ENCODE measurements around the gene EPHB1.

EPHB1 gene

DNA sequence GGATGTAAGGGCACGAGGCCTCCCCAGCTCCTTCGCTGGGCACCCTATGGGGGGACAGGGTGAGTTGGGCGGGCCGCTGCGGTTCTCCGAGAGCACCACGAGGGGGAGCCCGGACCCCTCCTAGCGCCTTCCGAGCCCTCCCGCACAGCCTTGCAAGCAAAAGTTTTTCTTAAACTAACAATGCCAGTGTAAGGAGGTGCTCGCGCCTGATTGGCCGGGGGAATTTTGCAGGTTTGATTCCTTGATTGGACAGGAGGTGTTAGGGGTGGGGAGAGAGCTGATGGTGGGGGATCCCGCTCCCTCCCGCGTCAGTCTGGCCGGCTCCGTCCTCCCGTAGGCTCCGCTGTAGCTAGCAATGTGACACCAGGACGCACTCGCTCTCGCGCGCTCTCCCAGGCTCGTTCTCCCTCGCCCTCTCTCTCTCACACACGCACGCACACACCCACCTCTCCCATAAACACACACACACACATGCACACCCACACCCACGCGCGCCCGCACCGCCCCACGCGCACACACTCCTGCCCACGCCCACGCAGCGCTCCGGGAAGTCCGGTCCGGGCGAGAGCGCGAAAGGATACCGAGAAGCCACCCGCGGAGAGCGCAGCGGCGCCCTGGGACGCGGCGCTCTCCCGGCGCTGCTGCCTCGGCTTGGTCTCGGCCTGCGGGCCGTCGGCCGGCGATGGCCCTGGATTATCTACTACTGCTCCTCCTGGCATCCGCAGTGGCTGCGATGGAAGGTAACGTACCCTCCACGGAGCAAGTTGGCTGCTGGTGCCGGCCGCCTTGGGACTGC, at the start of gene EPHB1:
Gene EPHB1, plus strand, starts transcription at position 311 of the 796 bp plus-strand sequence.
- peak within 1 kb of the TSS; percentile 81 for H3K27ac Mint-ChIP-seq
- peaks cover 12 to 33% of the 10 kb centered on the region in 2 donors for H3K4me1 Mint-ChIP-seq
- DNase-seq (peak; percentile 71), ATAC-seq (replicated peaks) (peak; percentile 84 to 87)
- peaks cover 45 to 68% of the 10 kb centered on the region in 2 donors for H3K27me3 Mint-ChIP-seq
- H3K9me3 Mint-ChIP-seq = no peaks in the 10 kb centered on the region
- peak within 1 kb of the TSS; percentile 89 to 90 for H3K4me3 Mint-ChIP-seq
- no peaks in the 10 kb centered on the region for H3K36me3 Mint-ChIP-seq

DNA sequence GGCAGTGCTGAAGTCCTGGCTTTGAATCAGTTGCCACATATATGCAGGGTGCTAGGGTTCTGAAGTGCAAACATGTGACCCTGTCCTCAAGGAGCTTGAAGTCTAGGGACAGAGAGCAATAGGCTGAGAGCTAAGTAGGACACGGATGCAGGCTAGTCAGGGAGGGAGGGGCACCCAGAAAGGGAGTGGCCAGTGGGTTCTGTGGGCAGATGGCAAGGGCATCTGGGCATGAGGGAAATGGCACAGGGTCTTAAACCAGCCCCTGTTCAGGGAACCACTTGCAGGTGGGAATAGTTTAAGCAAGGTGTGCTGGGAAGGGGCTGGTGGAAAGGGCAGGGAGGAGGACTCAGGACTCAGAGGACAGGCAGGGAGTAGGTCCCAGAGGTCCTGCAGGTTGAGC, 46.4 kb upstream of the EPHB1 start:
- H3K9me3 Mint-ChIP-seq = peaks cover 0 to 2% of the 10 kb centered on the region in 2 donors
- H3K27me3 Mint-ChIP-seq = peaks cover 6 to 14% of the 10 kb centered on the region in 2 donors

GRCh38 chr3:134749174-134749573, 45.9 kb upstream of the EPHB1 start:
- Mint-ChIP-seq H3K4me1 (no peaks in the 10 kb centered on the region), H3K36me3 (no peaks in the 10 kb centered on the region), H3K9me3 (peaks cover 0 to 2% of the 10 kb centered on the region in 2 donors), H3K4me3 (no peak overlapping the region), H3K27ac (no peak overlapping the region), H3K27me3 (peaks cover 6 to 14% of the 10 kb centered on the region in 2 donors)
- DNase-seq = no peak
- ATAC-seq (replicated peaks) = no peak

More for the DNA sequence above, 46.4 kb upstream of the EPHB1 start:
- no peaks in the 10 kb centered on the region for H3K36me3 Mint-ChIP-seq
- ATAC-seq (replicated peaks) = no peak
- H3K4me1 Mint-ChIP-seq = no peaks in the 10 kb centered on the region
- no peak overlapping the region for H3K27ac Mint-ChIP-seq
- no peak for DNase-seq
- no peak overlapping the region for H3K4me3 Mint-ChIP-seq

DNA sequence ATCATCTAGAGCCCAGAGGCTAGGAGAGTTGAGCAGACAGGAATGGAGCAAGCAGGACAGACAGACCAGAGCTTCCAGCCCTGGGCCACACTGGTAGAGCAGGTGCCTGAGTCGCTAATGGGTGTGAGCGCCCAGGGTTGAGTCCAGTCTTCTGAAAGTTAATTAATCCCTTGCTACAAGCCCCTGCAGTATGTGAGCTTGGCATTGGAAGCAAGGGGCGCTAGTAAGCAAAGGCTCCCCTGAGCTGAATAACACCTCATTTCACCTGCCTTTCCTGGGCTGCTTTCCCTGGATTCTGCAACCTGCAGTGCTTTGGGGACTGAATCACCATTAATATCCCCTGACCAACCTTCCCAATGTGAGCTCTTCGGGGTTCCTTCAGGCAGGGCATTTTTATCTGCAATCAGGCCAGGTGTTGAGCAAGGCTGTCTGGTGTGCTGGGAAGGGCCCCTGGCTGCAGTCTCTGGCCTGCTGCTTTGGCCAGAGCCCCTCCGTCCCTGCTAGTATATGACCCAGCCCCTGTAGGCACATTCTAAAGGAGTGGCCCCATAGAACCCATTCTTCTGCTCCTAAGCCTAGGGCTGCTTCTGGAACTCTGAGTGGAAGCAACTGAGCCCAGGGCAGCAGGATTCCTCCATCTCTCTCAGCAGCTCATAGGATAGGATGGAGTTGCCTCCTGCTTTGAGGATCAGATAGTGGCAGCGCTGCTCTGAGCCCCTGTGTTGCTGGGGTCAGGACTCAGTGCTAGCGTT, 45.1 kb upstream of the EPHB1 start:
- ATAC-seq (replicated peaks) = no peak

DNA sequence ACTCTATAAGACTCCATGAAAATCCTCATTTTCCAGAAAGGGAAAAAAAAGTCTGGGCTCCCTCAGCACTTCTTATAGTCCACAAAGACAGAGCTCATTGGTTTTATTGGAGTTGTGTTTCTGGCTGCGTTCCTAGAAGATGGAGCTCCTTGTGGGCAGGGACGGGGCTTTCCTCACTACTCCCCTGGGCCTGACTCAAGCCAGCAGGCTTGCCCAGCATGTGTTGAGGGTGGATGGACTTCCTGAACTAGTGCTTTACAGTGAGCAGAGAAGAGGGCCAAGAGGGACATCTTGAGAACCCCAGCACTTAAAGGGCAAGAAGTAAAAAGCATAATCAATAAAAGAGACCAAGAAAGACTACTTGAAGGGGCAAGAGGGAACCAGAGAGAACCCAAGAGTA, 43.2 kb upstream of the EPHB1 start:
- ATAC-seq (replicated peaks) = no peak
- Mint-ChIP-seq H3K4me3 (no peak overlapping the region), H3K27me3 (peaks cover 6 to 14% of the 10 kb centered on the region in 2 donors), H3K4me1 (no peaks in the 10 kb centered on the region), H3K36me3 (no peaks in the 10 kb centered on the region), H3K9me3 (no peaks in the 10 kb centered on the region), H3K27ac (no peak overlapping the region)
- DNase-seq = no peak

More for the DNA sequence above, 45.1 kb upstream of the EPHB1 start:
- H3K36me3 Mint-ChIP-seq = no peaks in the 10 kb centered on the region
- no peaks in the 10 kb centered on the region for H3K4me1 Mint-ChIP-seq
- H3K9me3 Mint-ChIP-seq = peaks cover 0 to 2% of the 10 kb centered on the region in 2 donors
- no peak overlapping the region for H3K4me3 Mint-ChIP-seq
- H3K27ac Mint-ChIP-seq = no peak overlapping the region
- H3K27me3 Mint-ChIP-seq = peaks cover 6 to 14% of the 10 kb centered on the region in 2 donors
- DNase-seq = no peak

DNA sequence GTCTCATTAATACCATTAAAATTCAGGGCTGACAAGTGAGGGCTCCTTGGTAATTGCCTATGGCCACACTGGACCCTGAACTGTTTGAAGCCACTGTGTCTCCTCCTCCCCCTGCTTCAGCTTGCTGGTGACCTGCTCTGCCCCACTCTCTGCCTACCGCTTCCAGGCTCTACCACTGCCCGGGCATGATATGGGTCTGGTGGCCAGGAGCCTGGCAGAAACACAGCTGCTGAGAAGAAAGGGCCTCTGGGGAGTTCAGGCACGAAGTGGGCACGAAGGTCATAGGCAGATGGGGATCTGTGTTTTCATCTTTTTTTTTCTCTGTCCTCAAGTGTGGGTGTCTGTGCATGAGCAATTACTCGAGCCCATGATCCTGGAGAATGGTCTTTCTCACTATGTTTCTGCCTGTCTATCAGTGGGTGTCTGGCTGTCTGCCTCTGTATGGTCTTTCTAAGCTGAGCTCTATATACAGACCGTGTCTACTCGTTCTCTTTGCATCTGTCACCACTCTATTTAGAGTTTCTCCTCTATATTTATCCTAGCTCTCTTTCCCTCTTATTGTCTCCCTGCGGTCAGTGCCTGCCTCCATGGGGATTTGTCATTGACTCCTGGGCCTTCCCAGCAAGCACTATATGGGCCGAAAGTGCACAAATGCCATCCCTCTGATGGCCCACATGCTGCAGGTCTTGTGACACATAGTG, 42.1 kb upstream of the EPHB1 start:
- Mint-ChIP-seq H3K9me3 (no peaks in the 10 kb centered on the region), H3K4me1 (no peaks in the 10 kb centered on the region), H3K27ac (no peak overlapping the region), H3K36me3 (no peaks in the 10 kb centered on the region), H3K27me3 (peaks cover 6 to 14% of the 10 kb centered on the region in 2 donors), H3K4me3 (no peak overlapping the region)
- DNase-seq = no peak
- ATAC-seq (replicated peaks) = no peak

DNA sequence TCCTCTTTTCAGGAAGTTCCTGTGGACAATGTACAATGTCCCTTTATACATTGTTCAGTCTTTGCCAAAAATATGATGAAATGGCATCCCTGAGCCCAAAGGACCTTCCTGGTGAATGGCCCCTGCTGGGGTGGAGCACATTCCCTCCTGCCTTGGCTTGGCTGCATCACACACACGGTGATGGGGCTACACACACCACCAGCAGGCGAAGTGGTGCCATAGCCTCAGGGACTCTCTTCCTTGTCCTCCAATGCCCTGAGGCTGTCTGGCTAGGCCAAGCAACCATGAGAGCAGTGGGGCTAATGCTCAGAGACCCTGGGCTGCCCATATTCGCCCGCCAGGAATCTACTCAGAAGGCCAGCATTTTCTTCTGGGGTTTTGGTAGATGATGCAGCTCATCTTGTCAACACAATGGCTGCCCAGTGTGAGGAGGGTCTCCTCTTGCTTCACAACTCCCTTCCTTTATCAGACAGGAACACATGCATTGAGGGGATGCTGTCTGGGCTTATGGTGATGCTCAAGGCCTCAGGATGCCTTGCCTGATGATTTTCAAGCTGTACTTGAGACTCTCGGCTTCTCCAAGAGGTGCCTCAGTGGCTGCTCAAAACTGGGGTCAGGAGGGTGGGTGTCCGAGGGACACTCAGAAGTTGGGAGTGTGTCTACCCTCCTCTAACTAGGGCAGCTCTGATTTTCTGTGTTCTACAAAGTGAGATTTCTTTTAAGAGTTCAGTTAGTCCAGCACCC, 40.9 kb upstream of the EPHB1 start:
- no peak for DNase-seq
- no peak overlapping the region for H3K4me3 Mint-ChIP-seq
- no peak for ATAC-seq (replicated peaks)
- no peaks in the 10 kb centered on the region for H3K36me3 Mint-ChIP-seq
- no peaks in the 10 kb centered on the region for H3K4me1 Mint-ChIP-seq
- H3K9me3 Mint-ChIP-seq = no peaks in the 10 kb centered on the region
- H3K27ac Mint-ChIP-seq = no peak overlapping the region
- H3K27me3 Mint-ChIP-seq = peaks cover 0 to 11% of the 10 kb centered on the region in 2 donors

DNA sequence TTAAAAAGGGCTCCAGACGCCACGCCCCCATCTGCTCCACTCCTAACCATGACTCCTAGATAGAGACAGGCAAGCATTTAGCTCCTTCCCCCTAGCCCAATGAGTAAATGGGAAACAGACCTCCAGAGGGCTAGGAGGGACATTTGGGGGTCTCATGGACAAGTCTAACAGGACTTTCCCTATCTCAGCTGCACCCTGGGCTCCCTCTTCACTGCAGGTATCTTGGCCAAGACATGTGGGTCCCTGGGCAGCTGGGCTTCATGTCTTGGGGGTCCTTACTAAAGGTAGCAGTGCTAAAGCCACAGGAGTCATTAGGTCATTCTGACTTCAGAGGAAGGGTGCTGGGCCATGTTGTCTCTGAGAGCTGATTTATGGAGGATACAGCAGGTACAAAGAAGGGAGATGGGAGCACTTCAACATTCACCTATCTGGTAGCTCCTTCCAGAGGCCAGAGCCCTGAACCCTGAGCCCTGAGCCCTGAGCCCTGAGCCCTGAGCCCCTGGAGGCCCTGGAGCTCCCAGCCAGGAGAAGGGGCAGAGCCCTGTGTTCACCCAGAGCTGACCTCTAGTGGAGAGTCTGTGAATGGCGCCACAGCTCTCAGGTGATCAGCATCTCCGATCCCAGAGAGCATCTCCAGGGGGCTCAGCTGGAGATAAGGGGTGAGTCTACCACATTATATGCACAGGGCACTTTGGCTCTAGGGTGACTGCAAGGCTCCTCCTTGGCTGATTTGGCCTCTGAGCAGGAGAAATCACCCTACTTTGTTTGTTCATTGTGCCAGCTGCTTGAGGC, 40.1 kb upstream of the EPHB1 start:
- ATAC-seq (replicated peaks) = peak; percentile 69 to 71
- H3K36me3 Mint-ChIP-seq = no peaks in the 10 kb centered on the region
- H3K27me3 Mint-ChIP-seq = peaks cover 0 to 7% of the 10 kb centered on the region in 2 donors
- H3K9me3 Mint-ChIP-seq = no peaks in the 10 kb centered on the region
- no peak overlapping the region for H3K4me3 Mint-ChIP-seq
- no peak overlapping the region for H3K27ac Mint-ChIP-seq
- no peak for DNase-seq
- no peaks in the 10 kb centered on the region for H3K4me1 Mint-ChIP-seq

DNA sequence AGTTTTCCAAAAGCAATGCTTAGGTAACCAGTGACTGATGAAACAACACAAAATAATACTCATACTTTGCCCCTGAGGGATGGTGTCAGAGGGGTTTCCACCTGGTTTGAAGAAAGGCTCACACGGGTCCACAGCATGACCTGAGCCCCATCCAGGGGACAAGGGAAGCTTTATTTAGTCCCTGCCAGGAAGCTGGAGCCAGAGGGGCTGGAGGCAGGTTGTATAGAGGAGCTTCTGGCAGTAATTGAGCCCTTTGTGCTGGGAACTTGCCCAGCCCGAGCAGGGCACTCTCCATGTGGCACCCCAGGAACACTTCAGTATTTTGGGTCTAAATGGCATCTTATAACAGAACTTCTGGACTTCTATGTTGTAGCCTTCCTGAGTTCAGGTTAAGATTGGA, 39.2 kb upstream of the EPHB1 start:
- ATAC-seq (replicated peaks) (no peak), DNase-seq (no peak)
- no peaks in the 10 kb centered on the region for H3K4me1 Mint-ChIP-seq
- no peaks in the 10 kb centered on the region for H3K36me3 Mint-ChIP-seq
- peaks cover 0 to 7% of the 10 kb centered on the region in 2 donors for H3K27me3 Mint-ChIP-seq
- H3K9me3 Mint-ChIP-seq = no peaks in the 10 kb centered on the region
- H3K4me3 Mint-ChIP-seq = no peak overlapping the region
- H3K27ac Mint-ChIP-seq = no peak overlapping the region

DNA sequence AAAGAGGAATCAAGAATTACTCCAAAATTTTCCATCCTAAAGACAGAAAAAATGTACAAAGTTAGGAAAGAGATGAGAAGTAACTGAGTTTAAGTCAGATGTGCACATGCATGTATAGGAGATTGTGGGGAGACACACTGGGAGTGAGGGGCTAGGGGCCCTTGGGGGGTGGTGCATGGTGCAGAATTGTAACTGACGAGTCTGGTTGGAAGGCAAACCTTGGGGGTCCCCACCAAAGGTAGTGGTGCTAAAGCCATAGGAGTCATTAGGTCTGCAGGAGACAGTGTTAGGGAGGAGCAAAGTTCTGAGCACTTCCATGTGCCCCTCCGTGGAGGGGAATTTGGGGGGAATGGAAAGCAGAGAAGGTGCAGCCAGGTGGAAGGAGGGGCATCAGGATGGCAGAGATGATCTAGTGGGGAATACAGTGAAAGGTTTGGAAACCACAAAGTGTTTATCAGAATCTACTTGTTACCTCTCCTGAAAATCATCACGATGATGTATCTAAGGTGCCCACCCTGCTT, 37.5 kb upstream of the EPHB1 start:
- Mint-ChIP-seq H3K4me1 (no peaks in the 10 kb centered on the region), H3K36me3 (no peaks in the 10 kb centered on the region), H3K9me3 (no peaks in the 10 kb centered on the region), H3K27me3 (no peaks in the 10 kb centered on the region), H3K27ac (no peak overlapping the region), H3K4me3 (no peak overlapping the region)
- DNase-seq (no peak), ATAC-seq (replicated peaks) (no peak)

DNA sequence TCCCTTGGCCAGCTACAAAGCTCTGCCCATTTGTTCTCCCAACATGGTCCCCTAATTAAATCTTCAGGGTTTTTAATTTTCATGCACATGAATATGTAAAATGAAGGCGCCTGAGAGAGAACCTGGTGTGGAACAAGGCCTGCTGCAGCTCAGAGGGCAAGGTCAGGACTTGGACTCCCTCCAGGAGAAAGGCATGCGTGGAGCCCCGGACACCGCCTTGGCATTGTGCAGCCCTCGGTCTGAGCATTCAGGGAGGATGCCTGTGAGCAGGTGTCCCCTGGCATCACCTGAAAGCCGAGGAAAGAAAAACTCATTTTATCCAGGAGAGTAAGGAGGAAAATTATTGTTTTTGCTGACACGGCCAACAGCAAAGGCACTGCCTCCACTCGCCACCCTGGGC, 33.8 kb upstream of the EPHB1 start:
- H3K27me3 Mint-ChIP-seq = peaks cover 6 to 7% of the 10 kb centered on the region in 2 donors
- no peak overlapping the region for H3K4me3 Mint-ChIP-seq
- no peak for DNase-seq
- H3K9me3 Mint-ChIP-seq = no peaks in the 10 kb centered on the region
- H3K36me3 Mint-ChIP-seq = no peaks in the 10 kb centered on the region
- no peak for ATAC-seq (replicated peaks)
- no peaks in the 10 kb centered on the region for H3K4me1 Mint-ChIP-seq
- no peak overlapping the region for H3K27ac Mint-ChIP-seq

DNA sequence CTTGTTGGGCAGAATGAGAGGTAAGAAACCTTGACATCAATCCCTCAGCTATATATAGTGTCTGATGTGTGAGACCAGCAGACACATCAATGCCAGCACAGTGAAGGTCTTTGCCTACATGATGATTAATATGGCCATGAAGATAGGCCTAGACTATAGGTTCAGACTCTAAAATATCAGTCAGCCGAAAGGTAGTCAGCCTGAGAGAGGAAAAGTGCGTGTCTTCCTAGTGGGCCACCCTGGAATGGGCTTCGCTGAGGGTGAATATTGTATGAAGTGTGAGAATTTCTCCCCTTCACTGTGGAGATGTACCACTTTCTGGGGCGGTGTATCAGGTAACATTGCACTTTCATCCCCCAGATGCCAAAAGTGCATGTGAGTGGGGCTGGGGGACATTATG, 33.0 kb upstream of the EPHB1 start:
- H3K4me3 Mint-ChIP-seq = no peak overlapping the region
- ATAC-seq (replicated peaks) (no peak), DNase-seq (no peak)
- no peaks in the 10 kb centered on the region for H3K4me1 Mint-ChIP-seq
- H3K27me3 Mint-ChIP-seq = peaks cover 6 to 7% of the 10 kb centered on the region in 2 donors
- H3K9me3 Mint-ChIP-seq = no peaks in the 10 kb centered on the region
- H3K27ac Mint-ChIP-seq = no peak overlapping the region
- H3K36me3 Mint-ChIP-seq = no peaks in the 10 kb centered on the region

- H3K4me3 Mint-ChIP-seq = no peak overlapping the region
- peaks cover 6 to 7% of the 10 kb centered on the region in 2 donors for H3K27me3 Mint-ChIP-seq
- H3K27ac Mint-ChIP-seq = no peak overlapping the region
- no peaks in the 10 kb centered on the region for H3K36me3 Mint-ChIP-seq
- H3K9me3 Mint-ChIP-seq = no peaks in the 10 kb centered on the region
- no peaks in the 10 kb centered on the region for H3K4me1 Mint-ChIP-seq
- ATAC-seq (replicated peaks) (no peak), DNase-seq (no peak)
Observed at GRCh38 chr3:134765468-134765867, 29.6 kb upstream of the EPHB1 start.
